SK-N-SH (cell line): ENCODE data around the gene PDXP.

Source experiments
- CHD2 ChIP-seq: fragments of 150-350 bp; IDR thresholded peaks from 2 replicates; pipeline ENCODE4 v1.6.1; 2018; ENCODE audit warnings: low read length; ENCODE audit not compliant: partially characterized antibody
- ELF1 ChIP-seq: IDR thresholded peaks from 2 replicates; pipeline ENCODE4 v1.4.0; 2012
- EZH2phosphoT487 ChIP-seq: fragments of 200-600 bp; sonication (generic); IDR thresholded peaks from 2 replicates; pipeline ENCODE4 v1.6.1; 2017; ENCODE audit warnings: low read depth, mixed run types, mild to moderate bottlenecking, antibody characterized with exemption, moderate library complexity, borderline replicate concordance
- FOXJ3 ChIP-seq: sonication (generic); formaldehyde crosslinking; IDR thresholded peaks from 2 replicates; pipeline ENCODE4 v1.5.1; 2020; ENCODE audit warnings: mild to moderate bottlenecking, missing genetic modification reagents
- MAX ChIP-seq: IDR thresholded peaks from 2 replicates; pipeline ENCODE4 v1.4.0; 2012; ENCODE audit warnings: low read depth
- MXI1 ChIP-seq: IDR thresholded peaks from 2 replicates; pipeline ENCODE4 v1.6.1; 2012; ENCODE audit warnings: mild to moderate bottlenecking, low read depth, low read length, improper control_type of control experiment
- NRF1 ChIP-seq: IDR thresholded peaks from 2 replicates; pipeline ENCODE4 v1.6.1; 2012; ENCODE audit warnings: low read depth, mild to moderate bottlenecking, low read length
- RAD21 ChIP-seq: IDR thresholded peaks from 2 replicates; pipeline ENCODE4 v1.6.1; 2012; ENCODE audit warnings: mild to moderate bottlenecking, low read length
- REST ChIP-seq: IDR thresholded peaks from 2 replicates; pipeline ENCODE4 v1.6.1; 2012; ENCODE audit warnings: mild to moderate bottlenecking, low read depth, low read length, moderate library complexity
- RFX5 ChIP-seq: IDR thresholded peaks from 2 replicates; pipeline ENCODE4 v1.6.1; 2012; ENCODE audit warnings: mild to moderate bottlenecking, improper control_type of control experiment, low read length
- TAF1 ChIP-seq: IDR thresholded peaks from 2 replicates; pipeline ENCODE4 v1.6.1; 2012; ENCODE audit warnings: low read depth, mild to moderate bottlenecking, low read length, moderate library complexity, borderline replicate concordance
- USF1 ChIP-seq: IDR thresholded peaks from 2 replicates; pipeline ENCODE4 v1.4.0; 2012; ENCODE audit warnings: low read depth, borderline replicate concordance
- TF ChIP-seq, protein P1 (sequence below): fragments of 200-600 bp; sonication (generic); IDR thresholded peaks from 2 replicates; pipeline ENCODE4 v1.6.1; 2017; ENCODE audit warnings: antibody characterized with exemption, mild to moderate bottlenecking, moderate library complexity
- TF ChIP-seq, protein P2 (sequence below): IDR thresholded peaks from 2 replicates; pipeline ENCODE4 v1.4.0; 2012; ENCODE audit warnings: low read depth, borderline replicate concordance

DNA sequence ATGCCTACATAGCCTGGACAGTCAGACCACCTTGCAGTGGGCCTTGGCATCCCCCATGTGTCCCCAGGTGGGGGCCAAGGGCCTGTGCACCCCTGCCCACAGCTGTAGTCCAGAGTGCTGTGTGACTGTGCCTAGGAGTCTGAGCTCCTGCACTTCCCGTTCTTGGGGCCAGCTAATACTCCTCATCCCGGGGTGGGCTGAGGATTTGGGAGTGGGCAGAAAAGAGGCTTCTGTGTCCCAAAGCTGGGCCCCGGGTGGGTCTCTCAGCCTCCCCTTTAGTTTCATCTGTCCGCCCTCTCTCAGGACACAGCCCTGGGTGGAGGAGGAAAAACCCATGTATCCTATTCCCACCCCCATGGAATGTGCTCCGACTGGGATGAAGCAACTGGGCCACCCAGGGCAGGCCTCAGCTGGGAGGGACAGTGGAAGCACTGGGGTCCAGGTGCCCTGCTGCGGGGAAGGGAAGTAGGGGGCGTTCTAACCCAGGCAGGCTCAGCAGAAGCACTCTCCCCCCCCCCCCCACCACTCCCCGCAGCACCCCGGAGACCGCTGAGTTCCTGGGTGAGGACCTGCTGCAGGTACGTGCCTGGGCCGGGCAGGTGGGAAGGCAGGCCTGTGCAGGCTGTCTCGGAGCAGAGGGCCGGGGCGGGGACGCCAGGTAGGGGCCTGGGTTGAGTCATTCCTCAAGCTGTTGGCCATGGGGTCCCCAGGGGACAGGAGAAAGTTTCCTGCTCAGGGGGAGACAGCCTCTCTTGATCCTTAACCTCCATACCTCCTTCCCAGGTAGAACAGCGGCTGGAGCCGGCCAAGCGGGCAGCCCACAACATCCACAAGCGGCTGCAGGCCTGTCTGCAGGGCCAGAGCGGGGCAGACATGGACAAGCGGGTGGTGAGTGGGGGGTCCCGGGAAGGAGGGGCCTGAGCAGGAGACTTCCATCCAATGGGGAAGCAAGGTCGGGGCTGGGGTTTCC, 17.6 kb upstream of the PDXP start:
- no peak for TF ChIP-seq MXI1
- no peak for TF ChIP-seq USF1
- no peak for TF ChIP-seq FOXJ3 (CRISPR knock-in tag)
- TF ChIP-seq, protein P1, sequence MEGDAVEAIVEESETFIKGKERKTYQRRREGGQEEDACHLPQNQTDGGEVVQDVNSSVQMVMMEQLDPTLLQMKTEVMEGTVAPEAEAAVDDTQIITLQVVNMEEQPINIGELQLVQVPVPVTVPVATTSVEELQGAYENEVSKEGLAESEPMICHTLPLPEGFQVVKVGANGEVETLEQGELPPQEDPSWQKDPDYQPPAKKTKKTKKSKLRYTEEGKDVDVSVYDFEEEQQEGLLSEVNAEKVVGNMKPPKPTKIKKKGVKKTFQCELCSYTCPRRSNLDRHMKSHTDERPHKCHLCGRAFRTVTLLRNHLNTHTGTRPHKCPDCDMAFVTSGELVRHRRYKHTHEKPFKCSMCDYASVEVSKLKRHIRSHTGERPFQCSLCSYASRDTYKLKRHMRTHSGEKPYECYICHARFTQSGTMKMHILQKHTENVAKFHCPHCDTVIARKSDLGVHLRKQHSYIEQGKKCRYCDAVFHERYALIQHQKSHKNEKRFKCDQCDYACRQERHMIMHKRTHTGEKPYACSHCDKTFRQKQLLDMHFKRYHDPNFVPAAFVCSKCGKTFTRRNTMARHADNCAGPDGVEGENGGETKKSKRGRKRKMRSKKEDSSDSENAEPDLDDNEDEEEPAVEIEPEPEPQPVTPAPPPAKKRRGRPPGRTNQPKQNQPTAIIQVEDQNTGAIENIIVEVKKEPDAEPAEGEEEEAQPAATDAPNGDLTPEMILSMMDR, result no peak
- TF ChIP-seq, protein P2, sequence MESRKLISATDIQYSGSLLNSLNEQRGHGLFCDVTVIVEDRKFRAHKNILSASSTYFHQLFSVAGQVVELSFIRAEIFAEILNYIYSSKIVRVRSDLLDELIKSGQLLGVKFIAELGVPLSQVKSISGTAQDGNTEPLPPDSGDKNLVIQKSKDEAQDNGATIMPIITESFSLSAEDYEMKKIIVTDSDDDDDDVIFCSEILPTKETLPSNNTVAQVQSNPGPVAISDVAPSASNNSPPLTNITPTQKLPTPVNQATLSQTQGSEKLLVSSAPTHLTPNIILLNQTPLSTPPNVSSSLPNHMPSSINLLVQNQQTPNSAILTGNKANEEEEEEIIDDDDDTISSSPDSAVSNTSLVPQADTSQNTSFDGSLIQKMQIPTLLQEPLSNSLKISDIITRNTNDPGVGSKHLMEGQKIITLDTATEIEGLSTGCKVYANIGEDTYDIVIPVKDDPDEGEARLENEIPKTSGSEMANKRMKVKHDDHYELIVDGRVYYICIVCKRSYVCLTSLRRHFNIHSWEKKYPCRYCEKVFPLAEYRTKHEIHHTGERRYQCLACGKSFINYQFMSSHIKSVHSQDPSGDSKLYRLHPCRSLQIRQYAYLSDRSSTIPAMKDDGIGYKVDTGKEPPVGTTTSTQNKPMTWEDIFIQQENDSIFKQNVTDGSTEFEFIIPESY, result no peak
- no peak for TF ChIP-seq NRF1
- TF ChIP-seq RAD21, result no peak
- TF ChIP-seq RFX5, result no peak
- no peak for TF ChIP-seq CHD2
- TF ChIP-seq TAF1, result no peak
- no peak for TF ChIP-seq MAX
- no peak for TF ChIP-seq ELF1
- TF ChIP-seq EZH2phosphoT487, result no peak
- no peak for TF ChIP-seq REST
